Neuronal stem cell (in vitro differentiated cells): Measurements from ENCODE around the gene USP36. TPM values are rescaled to one million over a fixed set of nuclear protein-coding genes. Genes with fewer than 3 reads are reported as not detected.
A peak's percentile ranks its signal among the peaks of the same experiment; 100 is the strongest.
"Not testable (repeated sequence)": the region's sequence is repeated elsewhere in the genome, so short reads cannot be mapped to it uniquely, and the experiment has no call there.

Source experiments
- DNase-seq: peaks from one replicate; pipeline ENCODE4 v3.0.0-alpha.2; 2013; ENCODE audit warnings: low spot score
- H2AFZ ChIP-seq: one replicate; pipeline ENCODE4 v1.6.1; 2013; ENCODE audit warnings: mild to moderate bottlenecking, low read length, inconsistent platforms
- H2AK5ac ChIP-seq: 2 replicates; pipeline ENCODE4 v1.6.1; 2013; ENCODE audit warnings: low read depth, mild to moderate bottlenecking, inconsistent platforms, low read length, moderate library complexity, mixed read lengths
- H2BK120ac ChIP-seq: 2 replicates; pipeline ENCODE4 v1.6.1; 2013; ENCODE audit warnings: low read depth, mild to moderate bottlenecking, inconsistent platforms, low read length, moderate library complexity, mixed read lengths
- H2BK12ac ChIP-seq: one replicate; pipeline ENCODE4 v1.6.1; 2013; ENCODE audit warnings: low read length, inconsistent platforms
- H2BK15ac ChIP-seq: 2 replicates; pipeline ENCODE4 v1.6.1; 2013; ENCODE audit warnings: mild to moderate bottlenecking, low read length, inconsistent platforms, mixed read lengths
- H2BK5ac ChIP-seq: one replicate; pipeline ENCODE4 v1.6.1; 2013; ENCODE audit warnings: inconsistent platforms, mild to moderate bottlenecking, low read length, moderate library complexity
- H3K14ac ChIP-seq: one replicate; pipeline ENCODE4 v1.6.1; 2013; ENCODE audit warnings: low read length, inconsistent platforms
- H3K18ac ChIP-seq: 2 replicates; pipeline ENCODE4 v1.6.1; 2013; ENCODE audit warnings: low read length, inconsistent platforms
- H3K23ac ChIP-seq: 2 replicates; pipeline ENCODE4 v1.6.1; 2013; ENCODE audit warnings: low read depth, mild to moderate bottlenecking, mixed read lengths, low read length, inconsistent platforms; ENCODE audit not compliant: poor library complexity
- H3K27ac ChIP-seq: replicated peaks from 3 replicates; pipeline ENCODE4 v1.5.1; 2013; ENCODE audit warnings: low read length, inconsistent platforms
- H3K27me3 ChIP-seq, 3 experiments: 2 replicates each; pipeline ENCODE4 v1.6.1; 2013; ENCODE audit warnings: low read length in 3 of 3, mild to moderate bottlenecking in 2 of 3, inconsistent platforms in 1 of 3, low read depth in 1 of 3, mixed read lengths in 1 of 3, moderate library complexity in 1 of 3; ENCODE audit not compliant: control insufficient read depth in 3 of 3, insufficient read depth in 3 of 3
- H3K36me3 ChIP-seq, 2 donors: replicated peaks in 1 of 2; 2 replicates each; pipeline ENCODE4 v1.6.1; 2013; ENCODE audit warnings: low read length in 2 of 2; ENCODE audit not compliant: control insufficient read depth in 2 of 2, insufficient read depth in 2 of 2
- H3K4ac ChIP-seq: 2 replicates; pipeline ENCODE4 v1.6.1; 2013; ENCODE audit warnings: inconsistent platforms, mild to moderate bottlenecking, low read length, moderate library complexity
- H3K4me1 ChIP-seq, 2 donors: 1 replicate in 1 of 2; 2 replicates in 1 of 2; pipeline ENCODE4 v1.6.1; 2013; ENCODE audit warnings: low read length in 2 of 2, low read depth in 1 of 2; ENCODE audit not compliant: control insufficient read depth in 2 of 2, insufficient read depth in 1 of 2
- H3K4me2 ChIP-seq: one replicate; pipeline ENCODE4 v1.6.1; 2013; ENCODE audit warnings: mild to moderate bottlenecking, low read length, inconsistent platforms; ENCODE audit not compliant: insufficient read depth, poor library complexity, severe bottlenecking
- H3K4me3 ChIP-seq, 2 donors: 2 replicates each; pipeline ENCODE4 v1.5.1; 2013; ENCODE audit warnings: low read length in 2 of 2, mild to moderate bottlenecking in 2 of 2, inconsistent platforms in 1 of 2, moderate library complexity in 1 of 2
- H3K79me1 ChIP-seq: one replicate; pipeline ENCODE4 v1.6.1; 2013; ENCODE audit warnings: low read depth, mild to moderate bottlenecking, inconsistent platforms, low read length, moderate library complexity
- H3K9ac ChIP-seq: one replicate; pipeline ENCODE4 v1.6.1; 2013; ENCODE audit warnings: mild to moderate bottlenecking, low read depth, low read length, inconsistent platforms; ENCODE audit not compliant: poor library complexity
- H3K9me3 ChIP-seq, 2 donors: replicated peaks in 1 of 2; 2 replicates each; pipeline versions ENCODE3 to v1.6.1; 2013; ENCODE audit warnings: low read length in 2 of 2, mild to moderate bottlenecking in 2 of 2, inconsistent platforms in 1 of 2, low read depth in 1 of 2, mixed read lengths in 1 of 2, moderate library complexity in 1 of 2; ENCODE audit not compliant: control insufficient read depth in 2 of 2, insufficient read depth in 1 of 2
- H4K8ac ChIP-seq: one replicate; pipeline ENCODE4 v1.6.1; 2013; ENCODE audit warnings: low read depth, mild to moderate bottlenecking, inconsistent platforms, low read length, moderate library complexity
- H4K91ac ChIP-seq: one replicate; pipeline ENCODE4 v1.6.1; 2013; ENCODE audit warnings: low read length, low read depth, mild to moderate bottlenecking, inconsistent platforms; ENCODE audit not compliant: poor library complexity
- WGBS, 2 donors: extraction: QIAGEN DNeasy Blood & Tissue Kit; methylation state at CpG; one replicate each; pipeline ENCODE4 v1.1.7; 2013; ENCODE audit warnings: missing lambda C conversion rate in 2 of 2, mixed read lengths in 1 of 2; ENCODE audit not compliant: insufficient read length in 2 of 2, insufficient replicate concordance in 1 of 2; ENCODE audit errors: extremely low coverage in 2 of 2; 5-methylcytosine and 5-hydroxymethylcytosine counted together
- polyA plus RNA-seq, 2 experiments: library from polyadenylated mRNA; stranded (reverse); fragments of 200-250 nt; gene quantifications; one replicate each; pipeline ENCODE4 v1.2.3, GENCODE V29; 2013

Gene USP36
- 21.1 TPM for polyA plus RNA-seq (2013, experiment 1 of 2)
- polyA plus RNA-seq (2013, experiment 2 of 2), result 23.6 TPM

DNA sequence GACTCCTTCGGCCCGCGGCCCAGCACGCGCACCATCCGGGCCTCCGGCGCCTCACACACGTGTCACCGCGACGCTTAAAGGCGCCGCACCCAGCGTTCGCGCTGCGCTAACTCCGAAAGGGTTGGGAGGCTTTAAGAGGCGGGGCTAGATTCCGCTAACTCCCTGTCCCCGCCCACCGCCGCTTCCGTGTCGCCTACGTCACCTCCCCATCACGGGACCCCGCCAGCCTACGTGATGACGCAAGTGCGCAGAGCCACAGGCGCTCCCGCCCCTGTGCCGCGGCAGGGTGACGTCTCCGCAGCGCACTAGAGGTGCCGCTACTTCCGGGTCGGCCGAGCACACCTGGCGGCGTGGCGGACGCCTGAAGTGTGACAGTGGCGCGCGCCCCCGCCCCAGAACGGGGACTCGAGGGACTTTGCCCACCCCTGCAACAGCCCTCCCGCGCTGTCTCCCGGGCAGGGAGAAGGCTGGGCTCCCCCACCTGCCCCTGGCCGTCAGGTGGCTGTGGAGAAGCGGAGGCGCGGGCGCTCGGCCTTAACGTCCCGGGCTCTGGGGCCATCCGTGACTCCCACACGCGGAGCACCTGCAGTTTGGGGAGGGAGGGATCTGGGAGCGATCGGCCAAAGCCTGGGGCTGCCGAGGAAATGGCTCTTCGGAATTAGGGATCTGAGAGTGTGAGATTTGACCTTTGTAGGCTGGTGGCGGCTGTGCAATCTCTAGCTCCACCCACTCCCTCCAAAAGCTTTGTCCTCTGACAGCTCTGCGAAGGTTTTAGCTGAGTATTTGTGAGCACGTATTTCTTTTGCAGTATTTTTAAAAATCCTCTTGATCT is at the start of gene USP36:
USP36 (minus strand) TSS at position 35 of the 832 bp plus-strand sequence. CDS start 4,451 bp downstream, outside the sequence.
- H3K14ac ChIP-seq, result peak within 1 kb of the TSS; percentile 63
- H2BK120ac ChIP-seq, result no peak within 1 kb of the TSS
- no peaks in the 10 kb centered on the region for H3K27me3 ChIP-seq
- peak within 1 kb of the TSS; percentile 97 for H2AFZ ChIP-seq
- peak within 1 kb of the TSS; percentile 75 for H3K23ac ChIP-seq
- no peak within 1 kb of the TSS for H4K8ac ChIP-seq
- H2BK15ac ChIP-seq, result peak within 1 kb of the TSS; percentile 79
- peak within 1 kb of the TSS; percentile 60 to 94 for H3K4me3 ChIP-seq
- H3K4me2 ChIP-seq, result peak within 1 kb of the TSS; percentile 98
- H2AK5ac ChIP-seq, result peak within 1 kb of the TSS; percentile 82
- peaks cover 9% of the 10 kb centered on the region for H3K79me1 ChIP-seq
- peaks cover 4 to 11% of the 10 kb centered on the region in 2 donors for H3K4me1 ChIP-seq
- DNase-seq, result peak; percentile 99
- H3K4ac ChIP-seq, result peak within 1 kb of the TSS; percentile 56
- H3K9ac ChIP-seq, result peak within 1 kb of the TSS; percentile 88
- no CpG with 5 or more reads among the region's 74 CpGs for WGBS, 2 donors
- no peaks in the 10 kb centered on the region for H3K9me3 ChIP-seq
- peaks cover 12 to 24% of the 10 kb centered on the region in 2 donors for H3K36me3 ChIP-seq
- peak within 1 kb of the TSS; percentile 58 for H3K27ac ChIP-seq
- peak within 1 kb of the TSS; percentile 69 for H2BK5ac ChIP-seq
- no peak within 1 kb of the TSS for H4K91ac ChIP-seq
- peak within 1 kb of the TSS; percentile 96 for H3K18ac ChIP-seq
- no peak within 1 kb of the TSS for H2BK12ac ChIP-seq

DNA sequence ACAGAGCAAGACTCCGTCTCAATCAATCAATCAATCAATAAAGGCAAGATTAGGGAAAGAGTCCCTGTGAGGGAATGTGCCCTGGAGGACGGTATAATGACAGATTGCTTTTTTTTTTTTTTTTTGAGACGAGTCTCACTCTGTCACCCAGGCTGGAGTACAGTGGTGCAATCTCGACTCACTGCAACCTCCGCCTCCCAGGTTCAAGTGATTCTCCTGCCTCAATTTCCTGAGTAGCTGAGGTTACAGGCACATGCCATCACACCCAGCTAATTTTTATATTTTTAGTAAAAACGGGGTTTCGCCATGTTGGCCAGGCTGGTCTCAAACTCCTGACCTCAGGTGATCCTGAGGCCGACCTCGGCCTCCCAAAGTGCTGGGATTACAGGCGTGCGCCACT is 49.5 kb upstream of the USP36 start:
- not testable (repeated sequence) for H2BK5ac ChIP-seq, H3K27ac ChIP-seq, H4K91ac ChIP-seq, H3K14ac ChIP-seq, H4K8ac ChIP-seq, H3K9ac ChIP-seq, H2BK12ac ChIP-seq, H2AFZ ChIP-seq, H3K4ac ChIP-seq, H2BK120ac ChIP-seq, H3K27me3 ChIP-seq, H2AK5ac ChIP-seq, H3K36me3 ChIP-seq, H3K18ac ChIP-seq, H3K9me3 ChIP-seq, H3K23ac ChIP-seq, H3K4me2 ChIP-seq, H2BK15ac ChIP-seq, H3K4me3 ChIP-seq, DNase-seq
- peaks cover 18% of the 10 kb centered on the region for H3K79me1 ChIP-seq
- no CpG with 5 or more reads among the region's 11 CpGs for WGBS, 2 donors
- H3K4me1 ChIP-seq, result peaks cover 19 to 25% of the 10 kb centered on the region in 2 donors

DNA sequence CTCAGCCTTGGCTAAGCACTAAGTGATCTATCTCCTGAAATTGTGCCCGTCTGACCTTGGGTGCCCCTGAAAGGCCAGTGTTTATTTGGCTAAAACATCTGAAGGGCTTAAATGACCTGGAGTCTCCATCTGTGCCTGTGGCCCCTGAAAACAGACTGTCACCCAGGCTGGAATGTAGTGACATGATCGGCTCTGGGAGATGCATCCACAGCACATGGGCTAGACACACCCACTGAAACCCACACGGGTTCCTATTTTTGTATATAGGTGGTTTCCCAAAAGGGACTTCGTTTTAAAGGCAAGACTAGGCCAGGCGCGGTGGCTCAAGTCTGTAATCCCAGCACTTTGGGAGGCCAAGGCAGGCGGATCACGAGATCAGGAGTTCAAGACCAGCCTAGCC is 48.9 kb upstream of the USP36 start:
- H2AK5ac ChIP-seq, result no peak overlapping the region
- no peak for DNase-seq
- H3K36me3 ChIP-seq, result peaks cover 0 to 8% of the 10 kb centered on the region in 2 donors
- H3K4me1 ChIP-seq, result peaks cover 25 to 30% of the 10 kb centered on the region in 2 donors
- H3K9ac ChIP-seq, result no peak overlapping the region
- no peak overlapping the region for H4K91ac ChIP-seq
- H3K18ac ChIP-seq, result no peak overlapping the region
- H3K4me3 ChIP-seq, result no peak overlapping the region
- WGBS, 2 donors, result no CpG with 5 or more reads among the region's 8 CpGs
- no peak overlapping the region for H2BK5ac ChIP-seq
- no peak overlapping the region for H4K8ac ChIP-seq
- H3K79me1 ChIP-seq, result peaks cover 18% of the 10 kb centered on the region
- H3K4ac ChIP-seq, result no peak overlapping the region
- H3K9me3 ChIP-seq, result no peaks in the 10 kb centered on the region
- no peak overlapping the region for H3K14ac ChIP-seq
- no peak overlapping the region for H2BK15ac ChIP-seq
- H3K27ac ChIP-seq, result no peak overlapping the region
- no peaks in the 10 kb centered on the region for H3K27me3 ChIP-seq
- no peak overlapping the region for H2AFZ ChIP-seq
- no peak overlapping the region for H3K23ac ChIP-seq
- H2BK12ac ChIP-seq, result no peak overlapping the region
- H2BK120ac ChIP-seq, result no peak overlapping the region
- H3K4me2 ChIP-seq, result no peak overlapping the region

DNA sequence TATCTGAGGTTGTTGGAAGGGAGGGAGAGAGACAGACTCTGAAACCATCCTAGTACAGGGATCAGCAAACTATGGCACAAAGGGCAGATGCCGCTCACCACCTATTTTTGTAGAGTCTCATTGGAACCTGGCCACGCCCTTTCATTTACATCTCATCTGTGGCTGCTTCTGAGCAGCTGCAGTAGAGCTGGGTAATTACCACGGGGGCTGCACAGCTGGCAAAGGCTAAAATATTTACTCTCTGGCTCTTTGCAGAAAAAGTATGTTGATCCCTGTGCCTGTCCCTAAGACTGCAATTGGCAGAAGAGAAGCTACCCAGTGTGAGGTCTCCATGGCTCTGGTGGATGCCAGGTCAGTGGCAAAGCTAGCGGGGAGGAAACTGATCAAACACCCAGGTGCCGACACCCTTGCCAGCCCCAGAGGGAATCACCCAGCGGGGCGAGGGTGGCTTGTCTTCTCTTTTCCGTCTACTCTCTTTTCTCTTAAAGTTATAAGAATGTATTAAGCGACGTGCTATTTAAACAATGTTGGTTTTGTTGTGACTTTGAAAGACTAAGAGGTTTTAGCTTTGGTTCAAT is 48.4 kb upstream of the USP36 start:
- DNase-seq, result no peak
- Histone ChIP-seq H2AFZ (no peak overlapping the region), H3K14ac (no peak overlapping the region), H2BK120ac (no peak overlapping the region), H3K79me1 (peaks cover 17% of the 10 kb centered on the region), H3K27me3 (no peaks in the 10 kb centered on the region), H3K27ac (no peak overlapping the region), H3K4ac (no peak overlapping the region), H2AK5ac (no peak overlapping the region), H4K91ac (no peak overlapping the region), H3K9ac (no peak overlapping the region), H2BK12ac (no peak overlapping the region), H3K36me3 (peaks cover 0 to 8% of the 10 kb centered on the region in 2 donors), H3K9me3 (no peaks in the 10 kb centered on the region), H3K4me2 (no peak overlapping the region), H3K4me1 (peaks cover 30 to 35% of the 10 kb centered on the region in 2 donors), H4K8ac (no peak overlapping the region), H3K4me3 (no peak overlapping the region), H3K18ac (no peak overlapping the region), H3K23ac (no peak overlapping the region), H2BK15ac (no peak overlapping the region), H2BK5ac (no peak overlapping the region)
- WGBS, 2 donors, result no CpG with 5 or more reads among the region's 10 CpGs
